Suprapubic skin (tissue), 3 donors: ENCODE data around the gene UNC5B.

Experiments
- CTCF ChIP-seq, 2 donors: fragments of 200-600 bp in 1 of 2; fragments of 450-650 bp in 1 of 2; sonication (generic) in 1 of 2; IDR thresholded peaks; one replicate each; pipeline ENCODE4 v1.5.1; 2016 to 2019; ENCODE audit warnings: antibody characterized with exemption in 2 of 2, mild to moderate bottlenecking in 1 of 2, moderate library complexity in 1 of 2
- POLR2AphosphoS5 ChIP-seq, 3 donors: sonication (generic); formaldehyde crosslinking; IDR thresholded peaks; one replicate each; pipeline ENCODE4 v1.6.1; 2017; ENCODE audit warnings: antibody characterized with exemption in 3 of 3

- TF ChIP-seq CTCF (IDR thresholded peaks at IDR 0.05) = no peak
- no peak for TF ChIP-seq POLR2AphosphoS5 (IDR thresholded peaks at IDR 0.05)
Measured at GRCh38 chr10:71256661-71257318, 44.4 kb downstream of the UNC5B start.
